SK-N-SH treated with all-trans-retinoic acid at 6 μM for 48 hours (cell line): ENCODE results near the gene DSE.
A peak's percentile ranks its signal among the peaks of the same experiment; 100 is the strongest.

ENCODE experiments used
- ATAC-seq: fragments of 200-7000 bp; cut with Tn5 transposase; 3 replicates; pipeline ENCODE4 v1.9.1; 2020; ENCODE audit warnings: mild to moderate bottlenecking, moderate library complexity
- ARNTL ChIP-seq: fragments of 450-650 bp; formaldehyde crosslinking; IDR thresholded peaks from 2 replicates; pipeline ENCODE4 v1.5.0; 2020; ENCODE audit warnings: low read depth, mild to moderate bottlenecking, moderate library complexity, borderline replicate concordance
- BACH2 ChIP-seq: fragments of 250-450 bp; sonication (Bioruptor Pico); IDR thresholded peaks from 2 replicates; pipeline ENCODE4 v1.9.0; 2021; ENCODE audit warnings: mild to moderate bottlenecking, borderline replicate concordance
- CREB5 ChIP-seq: fragments of 250-450 bp; sonication (Bioruptor Pico); IDR thresholded peaks from 2 replicates; pipeline ENCODE4 v1.5.1; 2020; ENCODE audit warnings: low read depth, mild to moderate bottlenecking, moderate library complexity
- CSDC2 ChIP-seq: fragments of 250-450 bp; sonication (Bioruptor Pico); IDR thresholded peaks from 2 replicates; pipeline ENCODE4 v1.5.0; 2020; ENCODE audit warnings: mild to moderate bottlenecking, moderate library complexity
- CSRNP3 ChIP-seq: fragments of 250-450 bp; sonication (Bioruptor Pico); IDR thresholded peaks from 2 replicates; pipeline ENCODE4 v1.5.1; 2021; ENCODE audit warnings: mild to moderate bottlenecking, moderate library complexity
- ESRRG ChIP-seq: fragments of 250-450 bp; sonication (Bioruptor Pico); IDR thresholded peaks from 2 replicates; pipeline ENCODE4 v1.6.1; 2021; ENCODE audit warnings: mild to moderate bottlenecking
- GLIS3 ChIP-seq: fragments of 250-450 bp; sonication (Bioruptor Pico); IDR thresholded peaks from 2 replicates; pipeline ENCODE4 v1.5.0; 2020; ENCODE audit warnings: mild to moderate bottlenecking, moderate library complexity
- ISL1 ChIP-seq: fragments of 250-450 bp; sonication (Bioruptor Pico); IDR thresholded peaks from 2 replicates; pipeline ENCODE4 v2.1.2; 2022; ENCODE audit warnings: mild to moderate bottlenecking, moderate library complexity
- PATZ1 ChIP-seq: fragments of 250-450 bp; sonication (Bioruptor Pico); IDR thresholded peaks from 2 replicates; pipeline ENCODE4 v1.8.0; 2020; ENCODE audit warnings: mild to moderate bottlenecking, moderate library complexity, borderline replicate concordance
- POU6F1 ChIP-seq: fragments of 250-450 bp; sonication (Bioruptor Pico); IDR thresholded peaks from 2 replicates; pipeline ENCODE4 v1.8.0; 2021; ENCODE audit warnings: low read depth, mild to moderate bottlenecking, moderate library complexity, borderline replicate concordance
- PPARA ChIP-seq: fragments of 250-450 bp; sonication (Bioruptor Pico); IDR thresholded peaks from 2 replicates; pipeline ENCODE4 v1.5.0; 2020; ENCODE audit warnings: mild to moderate bottlenecking, borderline replicate concordance
- RARB ChIP-seq: fragments of 250-450 bp; sonication (Bioruptor Pico); IDR thresholded peaks from 2 replicates; pipeline ENCODE4 v1.8.0; 2021; ENCODE audit warnings: mild to moderate bottlenecking, moderate library complexity
- SNAI2 ChIP-seq: fragments of 250-450 bp; sonication (Bioruptor Pico); IDR thresholded peaks from 2 replicates; pipeline ENCODE4 v1.5.0; 2020; ENCODE audit warnings: mild to moderate bottlenecking, moderate library complexity
- TCF4 ChIP-seq: fragments of 250-450 bp; sonication (Bioruptor Pico); IDR thresholded peaks from 2 replicates; pipeline ENCODE4 v1.8.0; 2021; ENCODE audit warnings: mild to moderate bottlenecking, moderate library complexity, borderline replicate concordance
- TOX ChIP-seq: fragments of 250-450 bp; sonication (Bioruptor Pico); IDR thresholded peaks from 2 replicates; pipeline ENCODE4 v1.8.0; 2021; ENCODE audit warnings: mild to moderate bottlenecking, moderate library complexity, borderline replicate concordance
- TSHZ2 ChIP-seq: fragments of 250-450 bp; sonication (Bioruptor Pico); IDR thresholded peaks from 2 replicates; pipeline ENCODE4 v1.5.0; 2020; ENCODE audit warnings: mild to moderate bottlenecking, moderate library complexity
- ZC3H10 ChIP-seq: fragments of 250-450 bp; sonication (Bioruptor Pico); IDR thresholded peaks from 2 replicates; pipeline ENCODE4 v1.5.1; 2021; ENCODE audit warnings: mild to moderate bottlenecking, moderate library complexity
- ZFP3 ChIP-seq: fragments of 250-450 bp; sonication (Bioruptor Pico); IDR thresholded peaks from 2 replicates; pipeline ENCODE4 v1.5.0; 2020; ENCODE audit warnings: mild to moderate bottlenecking, moderate library complexity
- ZFP30 ChIP-seq: fragments of 450-650 bp; formaldehyde crosslinking; IDR thresholded peaks from 2 replicates; pipeline ENCODE4 v1.5.0; 2022; ENCODE audit warnings: mild to moderate bottlenecking, moderate library complexity
- ZNF565 ChIP-seq: fragments of 450-650 bp; formaldehyde crosslinking; conservative IDR thresholded peaks from 2 replicates; pipeline ENCODE4 v1.5.0; 2020; ENCODE audit warnings: low read depth, mild to moderate bottlenecking, moderate library complexity
- ZNF70 ChIP-seq: fragments of 450-650 bp; formaldehyde crosslinking; IDR thresholded peaks from 2 replicates; pipeline ENCODE4 v1.5.0; 2020; ENCODE audit warnings: mild to moderate bottlenecking, moderate library complexity
- ZNF8 ChIP-seq: fragments of 450-650 bp; formaldehyde crosslinking; IDR thresholded peaks from 2 replicates; pipeline ENCODE4 v1.5.0; 2020; ENCODE audit warnings: mild to moderate bottlenecking, moderate library complexity

Gene DSE

GRCh38 chr6:116447496-116448011, 76.8 kb downstream of the DSE start:
- peak; percentile 73 for ATAC-seq
- TF ChIP-seq CSDC2 (CRISPR knock-in tag) (no peak), TCF4 (CRISPR knock-in tag) (no peak), ZC3H10 (CRISPR knock-in tag) (no peak), ZNF70 (no peak), PPARA (no peak), ESRRG (CRISPR knock-in tag) (no peak), CSRNP3 (CRISPR knock-in tag) (no peak), RARB (CRISPR knock-in tag) (no peak)

- ATAC-seq: no peak
- TF ChIP-seq ESRRG (CRISPR knock-in tag): no peak
- TF ChIP-seq ZNF70: no peak
- no peak for TF ChIP-seq PPARA
- no peak for TF ChIP-seq RARB (CRISPR knock-in tag)
- TF ChIP-seq TSHZ2: no peak
- TF ChIP-seq BACH2 (CRISPR knock-in tag): no peak
- TF ChIP-seq ISL1 (CRISPR knock-in tag): no peak
- no peak for TF ChIP-seq ZNF565
- TF ChIP-seq ZFP30 (CRISPR knock-in tag): no peak
- TF ChIP-seq TOX (CRISPR knock-in tag): no peak
- TF ChIP-seq ZNF8 (CRISPR knock-in tag): no peak
- no peak for TF ChIP-seq PATZ1 (CRISPR knock-in tag)
- no peak for TF ChIP-seq CREB5 (CRISPR knock-in tag)
- no peak for TF ChIP-seq ZFP3 (CRISPR knock-in tag)
- no peak for TF ChIP-seq TCF4 (CRISPR knock-in tag)
Measured at GRCh38 chr6:116449565-116449964, 78.8 kb downstream of the DSE start.

GRCh38 chr6:116450185-116450710, 79.5 kb downstream of the DSE start:
- ATAC-seq: no peak
- TF ChIP-seq CSRNP3 (CRISPR knock-in tag): no peak
- TF ChIP-seq TCF4 (CRISPR knock-in tag): no peak
- TF ChIP-seq GLIS3 (CRISPR knock-in tag): no peak
- no peak for TF ChIP-seq ZFP3 (CRISPR knock-in tag)
- TF ChIP-seq ZNF8 (CRISPR knock-in tag): no peak
- TF ChIP-seq SNAI2: no peak
- TF ChIP-seq ESRRG (CRISPR knock-in tag): no peak
- TF ChIP-seq ZNF70: no peak
- no peak for TF ChIP-seq POU6F1 (CRISPR knock-in tag)
- TF ChIP-seq ARNTL (CRISPR knock-in tag): no peak
- no peak for TF ChIP-seq ISL1 (CRISPR knock-in tag)
